ENCODE data around the gene SUPT6H. TPM values are rescaled to one million over a fixed set of nuclear protein-coding genes. Genes with fewer than 3 reads are reported as not detected.

Gene SUPT6H
- total and polyA plus RNA-seq, 2 of the 4 experiments (the other 2 are of a cell fraction): 41.4 to 44.8 TPM

DNA sequence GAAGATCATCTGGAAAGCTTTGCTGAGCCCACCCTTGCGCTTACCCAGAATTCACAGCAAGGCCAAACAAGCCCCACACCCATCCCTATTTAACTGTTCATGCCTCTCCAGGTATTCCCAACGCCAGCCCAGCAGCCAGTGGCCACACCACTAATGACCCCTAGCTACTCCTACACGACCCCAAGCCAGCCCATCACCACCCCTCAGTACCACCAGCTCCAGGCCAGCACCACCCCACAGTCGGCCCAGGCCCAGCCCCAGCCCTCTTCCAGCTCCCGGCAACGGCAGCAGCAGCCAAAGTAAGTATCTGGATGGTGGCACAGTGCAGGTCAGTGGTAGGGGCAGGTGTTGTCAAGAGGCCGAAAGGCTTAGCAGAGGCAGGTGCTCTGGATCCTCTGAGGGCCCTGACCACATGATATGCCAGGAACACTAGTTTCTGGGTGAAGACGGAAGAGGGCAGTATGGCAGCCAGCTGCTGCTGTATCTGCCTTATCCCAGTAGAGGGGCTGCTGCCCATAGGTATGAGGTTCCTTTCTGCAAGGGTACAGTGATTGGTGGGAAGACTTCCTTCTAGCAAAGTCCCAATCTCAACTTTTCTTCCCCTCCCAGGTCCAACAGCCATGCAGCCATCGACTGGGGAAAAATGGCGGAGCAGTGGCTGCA, 39.0 kb downstream of the SUPT6H start:
- POLR2A ChIA-PET (ENCODE audit: unreplicated experiment): interaction anchor here (0.5 kb wide), 1 partner anchor 10 kb away, joined by 3 read pairs; the partner anchor contains the start of gene PROCA1
- no peaks in the 10 kb centered on the region for H3K27me3 ChIP-seq (ENCODE audit: control insufficient read depth, insufficient read depth, low read length)
- no peak overlapping the region for H3K4me3 ChIP-seq (ENCODE audit: insufficient read depth, low read depth, low read length)
- H3K4me2 ChIP-seq (ENCODE audit: low read depth, low read length): no peak overlapping the region
- no peak overlapping the region for H2BK120ac ChIP-seq (ENCODE audit: low read depth, low read length)
- no peaks in the 10 kb centered on the region for H3K9me3 ChIP-seq (ENCODE audit: control insufficient read depth, insufficient read depth, low read length)
- H3K9ac ChIP-seq (ENCODE audit: low read depth, low read length): no peak overlapping the region
- H3K18ac ChIP-seq (ENCODE audit: low read depth, low read length): no peak overlapping the region
- H2AK9ac ChIP-seq (replicated peaks; ENCODE audit: low read depth, low read length, poor library complexity): no peak overlapping the region
- no peak overlapping the region for H4K5ac ChIP-seq (ENCODE audit: low read depth, low read length)
- CTCF ChIA-PET: no interaction called here
- H3K36me3 ChIP-seq (ENCODE audit: control insufficient read depth, insufficient read depth, low read length): peaks cover 89% of the 10 kb centered on the region
- no peak overlapping the region for H2BK20ac ChIP-seq (ENCODE audit: low read depth, low read length)
- H2BK5ac ChIP-seq (ENCODE audit: low read depth, low read length, poor library complexity, severe bottlenecking): no peak overlapping the region
- no peaks in the 10 kb centered on the region for H3K4me1 ChIP-seq (ENCODE audit: control insufficient read depth, insufficient read depth, low read length)
- no peak overlapping the region for H3K27ac ChIP-seq (ENCODE audit: insufficient read depth, low read length)
- no peak overlapping the region for H4K91ac ChIP-seq (ENCODE audit: insufficient read depth, low read depth, low read length)
- WGBS, 2 experiments (ENCODE audit: extremely low coverage in 2 of 2, insufficient read length in 1 of 2): 100% methylated on average over 2 of the region's 10 CpGs; no CpG with 5 or more reads in 1 of the 2 experiments
- H3K56ac ChIP-seq (ENCODE audit: extremely low read depth, insufficient read depth, low read length): no peak overlapping the region
- H3K23ac ChIP-seq (ENCODE audit: low read depth, low read length): no peak overlapping the region
- H3K14ac ChIP-seq (replicated peaks; ENCODE audit: low read depth, low read length): no peak overlapping the region
- TF ChIP-seq RCOR1 (IDR thresholded peaks at IDR 0.05; ENCODE audit: insufficient replicate concordance, low read length) (no peak), RAD21 (IDR thresholded peaks at IDR 0.05; ENCODE audit: low read length) (no peak), CHD1 (IDR thresholded peaks at IDR 0.05; ENCODE audit: low read depth, low read length) (no peak), MAFK (IDR thresholded peaks at IDR 0.05; ENCODE audit: low read depth, low read length) (no peak), BHLHE40 (IDR thresholded peaks at IDR 0.05; ENCODE audit: low read depth, low read length) (no peak), CEBPB (IDR thresholded peaks at IDR 0.05; ENCODE audit: low read depth, low read length) (no peak), RFX5 (IDR thresholded peaks at IDR 0.05; ENCODE audit: low read depth, low read length) (no peak), FOS (IDR thresholded peaks at IDR 0.05; ENCODE audit: low read depth, low read length) (no peak), MXI1 (IDR thresholded peaks at IDR 0.05; ENCODE audit: borderline replicate concordance, low read depth, low read length) (no peak), ELK1 (IDR thresholded peaks at IDR 0.05; ENCODE audit: borderline replicate concordance, low read depth, low read length) (no peak), POLR2A (IDR thresholded peaks at IDR 0.05; ENCODE audit: low read depth, low read length) (no peak), MAZ (IDR thresholded peaks at IDR 0.05; ENCODE audit: borderline replicate concordance, low read depth, low read length) (no peak), SMC3 (IDR thresholded peaks at IDR 0.05; ENCODE audit: low read depth, low read length) (no peak), CTCF (conservative IDR thresholded peaks at IDR 0.05; ENCODE audit: low read depth, low read length) (no peak)
- TF ChIP-seq, protein P1, sequence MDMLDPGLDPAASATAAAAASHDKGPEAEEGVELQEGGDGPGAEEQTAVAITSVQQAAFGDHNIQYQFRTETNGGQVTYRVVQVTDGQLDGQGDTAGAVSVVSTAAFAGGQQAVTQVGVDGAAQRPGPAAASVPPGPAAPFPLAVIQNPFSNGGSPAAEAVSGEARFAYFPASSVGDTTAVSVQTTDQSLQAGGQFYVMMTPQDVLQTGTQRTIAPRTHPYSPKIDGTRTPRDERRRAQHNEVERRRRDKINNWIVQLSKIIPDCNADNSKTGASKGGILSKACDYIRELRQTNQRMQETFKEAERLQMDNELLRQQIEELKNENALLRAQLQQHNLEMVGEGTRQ (IDR thresholded peaks at IDR 0.05; ENCODE audit: low read depth, low read length): no peak
- dilution Hi-C loops (cut with HindIII; ENCODE audit: low sequenced_read_pairs, unreplicated experiment): no loop called here
- in situ Hi-C loops (cut with MboI; ENCODE audit: low sequenced_read_pairs): no loop called here
- peaks cover 3% of the 10 kb centered on the region for H4K20me1 ChIP-seq (ENCODE audit: insufficient read depth, low read length)
- no peak overlapping the region for H4K8ac ChIP-seq (ENCODE audit: low read depth in 2 of 2, low read length in 2 of 2)
- ATAC-seq (ENCODE audit: low read depth) (no peak), DNase-seq (no peak)
- no peak overlapping the region for H2AK5ac ChIP-seq (ENCODE audit: low read depth, low read length)
- H2BK15ac ChIP-seq (ENCODE audit: low read depth, low read length): no peak overlapping the region
- intact Hi-C loops (cut with micrococcal nuclease): no loop called here
- H3K9me1 ChIP-seq (ENCODE audit: insufficient read depth, low read length): peaks cover 4% of the 10 kb centered on the region; the same call in 1 of the 2 replicates
- no peak overlapping the region for H3K4ac ChIP-seq (ENCODE audit: low read depth, low read length)
- no peak overlapping the region for H2AFZ ChIP-seq (replicated peaks; ENCODE audit: low read length, poor library complexity)
- no TSS peak for BruUV-seq (replicated peaks)
- peaks cover 3 to 6% of the 10 kb centered on the region in 2 experiments; a peak in 2 of 4 replicates for H3K79me1 ChIP-seq (ENCODE audit: low read depth in 1 of 2, low read length in 2 of 2)

Measured in IMR-90 (cell line).